Measurements from ENCODE around the gene KRTAP10-12.
"Not testable (repeated sequence)": the region's sequence is repeated elsewhere in the genome, so short reads cannot be mapped to it uniquely, and the experiment has no call there.

Gene KRTAP10-12

GRCh38 chr21:44682580-44683151, 14.3 kb upstream of the KRTAP10-12 start:
- Histone ChIP-seq H3K4me1 (peaks cover 0 to 9% (median 0%) of the 10 kb centered on the region in 10 experiments; a peak in 3 of 20 replicates), H3K27me3 (no peaks in the 10 kb centered on the region; a peak in 1 of 22 replicates), H3K9ac (no peak overlapping the region), H3K36me3 (no peaks in the 10 kb centered on the region), H3K4me2 (no peak overlapping the region), H3K4me3 (no peak overlapping the region), H4K20me1 (no peaks in the 10 kb centered on the region), H3K9me3 (replicated peaks in 1 of 11) (peaks cover 0 to 4% (median 0%) of the 10 kb centered on the region in 11 experiments; a peak in 1 of 22 replicates), H3K27ac (no peak overlapping the region)
- no peak for TF ChIP-seq Cebpa-rat (IDR thresholded peaks at IDR 0.05)

GRCh38 chr21:44684077-44684476, 12.9 kb upstream of the KRTAP10-12 start:
- H3K9ac ChIP-seq = no peak overlapping the region
- H3K4me3 ChIP-seq = no peak overlapping the region
- H3K4me2 ChIP-seq = no peak overlapping the region
- H3K36me3 ChIP-seq = no peaks in the 10 kb centered on the region
- H3K4me1 ChIP-seq = peaks cover 0 to 9% (median 0%) of the 10 kb centered on the region in 10 experiments; a peak in 3 of 20 replicates
- H3K27ac ChIP-seq = no peak overlapping the region
- TF ChIP-seq Cebpa-rat (IDR thresholded peaks at IDR 0.05) = no peak
- no peaks in the 10 kb centered on the region for H4K20me1 ChIP-seq
- H3K27me3 ChIP-seq = no peaks in the 10 kb centered on the region; a peak in 1 of 22 replicates
- H3K9me3 ChIP-seq (replicated peaks in 1 of 11) = no peaks in the 10 kb centered on the region

GRCh38 chr21:44684483-44684882, 12.5 kb upstream of the KRTAP10-12 start:
- H3K9me3 ChIP-seq (replicated peaks in 1 of 11) = no peaks in the 10 kb centered on the region
- no peaks in the 10 kb centered on the region for H4K20me1 ChIP-seq
- peaks cover 0 to 9% (median 0%) of the 10 kb centered on the region in 10 experiments; a peak in 3 of 20 replicates for H3K4me1 ChIP-seq
- no peak overlapping the region for H3K4me3 ChIP-seq
- no peaks in the 10 kb centered on the region; a peak in 1 of 22 replicates for H3K27me3 ChIP-seq
- no peak overlapping the region for H3K4me2 ChIP-seq
- TF ChIP-seq Cebpa-rat (IDR thresholded peaks at IDR 0.05) = no peak
- no peak overlapping the region for H3K9ac ChIP-seq
- H3K36me3 ChIP-seq = no peaks in the 10 kb centered on the region
- no peak overlapping the region for H3K27ac ChIP-seq

GRCh38 chr21:44685050-44685449, 11.9 kb upstream of the KRTAP10-12 start:
- H3K4me2 ChIP-seq; H3K4me1 ChIP-seq; H3K9ac ChIP-seq; H3K4me3 ChIP-seq; H4K20me1 ChIP-seq; H3K27me3 ChIP-seq; H3K27ac ChIP-seq; H3K36me3 ChIP-seq; H3K9me3 ChIP-seq (replicated peaks in 1 of 11): not testable (repeated sequence)

- Histone ChIP-seq H3K27ac (no peak overlapping the region), H3K27me3 (no peaks in the 10 kb centered on the region; a peak in 1 of 22 replicates), H4K20me1 (no peaks in the 10 kb centered on the region), H3K4me2 (peak overlapping the region in 2 of 11 experiments; percentile 7 to 30; a peak in 1 of 22 replicates), H3K9ac (no peak overlapping the region), H3K4me1 (peaks cover 0 to 9% (median 0%) of the 10 kb centered on the region in 10 experiments; a peak in 3 of 20 replicates), H3K4me3 (no peak overlapping the region), H3K9me3 (replicated peaks in 1 of 11) (no peaks in the 10 kb centered on the region), H3K36me3 (no peaks in the 10 kb centered on the region)
- TF ChIP-seq Cebpa-rat (IDR thresholded peaks at IDR 0.05) = no peak
Measured at GRCh38 chr21:44686000-44686781, 10.8 kb upstream of the KRTAP10-12 start.

GRCh38 chr21:44686843-44687561, 10.0 kb upstream of the KRTAP10-12 start:
- Histone ChIP-seq H3K27me3 (no peaks in the 10 kb centered on the region; a peak in 1 of 22 replicates), H3K9me3 (replicated peaks in 1 of 11) (peaks cover 0 to 2% (median under 1%) of the 10 kb centered on the region in 11 experiments; a peak in 6 of 22 replicates), H4K20me1 (no peaks in the 10 kb centered on the region), H3K36me3 (no peaks in the 10 kb centered on the region), H3K4me3 (no peak overlapping the region), H3K9ac (no peak overlapping the region), H3K4me1 (peaks cover 0 to 9% (median 0%) of the 10 kb centered on the region in 10 experiments; a peak in 3 of 20 replicates), H3K27ac (no peak overlapping the region), H3K4me2 (no peak overlapping the region)
- TF ChIP-seq Cebpa-rat (IDR thresholded peaks at IDR 0.05) = no peak

- TF ChIP-seq Cebpa-rat (IDR thresholded peaks at IDR 0.05) = no peak
- Histone ChIP-seq H3K36me3 (no peaks in the 10 kb centered on the region), H3K4me2 (no peak overlapping the region), H3K4me1 (peaks cover 0 to 9% (median 0%) of the 10 kb centered on the region in 10 experiments; a peak in 3 of 20 replicates), H4K20me1 (no peaks in the 10 kb centered on the region), H3K9ac (no peak overlapping the region), H3K4me3 (no peak overlapping the region), H3K27ac (no peak overlapping the region), H3K9me3 (replicated peaks in 1 of 11) (peaks cover 2 to 9% (median 7%) of the 10 kb centered on the region in 11 experiments), H3K27me3 (no peaks in the 10 kb centered on the region; a peak in 1 of 22 replicates)
Measured at GRCh38 chr21:44687671-44688070, 9.3 kb upstream of the KRTAP10-12 start.

- not testable (repeated sequence) for H3K27ac ChIP-seq, H3K9ac ChIP-seq, H3K4me2 ChIP-seq, H3K4me1 ChIP-seq, H4K20me1 ChIP-seq, H3K4me3 ChIP-seq, H3K27me3 ChIP-seq, H3K36me3 ChIP-seq
- H3K9me3 ChIP-seq (replicated peaks in 1 of 11) = peaks cover 17 to 28% (median 24%) of the 10 kb centered on the region in 11 experiments
Measured at GRCh38 chr21:44689740-44690139, 7.2 kb upstream of the KRTAP10-12 start.

- TF ChIP-seq Cebpa-rat (IDR thresholded peaks at IDR 0.05) = no peak
- Histone ChIP-seq H3K4me3 (no peak overlapping the region), H3K9me3 (replicated peaks in 1 of 11) (peaks cover 17 to 32% (median 24%) of the 10 kb centered on the region in 11 experiments), H3K4me1 (0 out of 20 replicates have a peak, but pooled peaks cover 0 to under 1% (median 0%) of the 10 kb centered on the region in 10 experiments), H3K4me2 (no peak overlapping the region), H4K20me1 (no peaks in the 10 kb centered on the region), H3K27ac (no peak overlapping the region), H3K36me3 (no peaks in the 10 kb centered on the region), H3K9ac (no peak overlapping the region), H3K27me3 (peaks cover 0 to 2% (median 0%) of the 10 kb centered on the region in 11 experiments; a peak in 4 of 22 replicates)
Measured at GRCh38 chr21:44691686-44692085, 5.3 kb upstream of the KRTAP10-12 start.
